Measurements from ENCODE around the gene SCCPDH. TPM values are rescaled to one million over a fixed set of nuclear protein-coding genes. Genes with fewer than 3 reads are reported as not detected.
A peak's percentile ranks its signal among the peaks of the same experiment; 100 is the strongest.

Gene SCCPDH
- total RNA-seq, 1 donor from 2014 or later = 50.6 TPM

DNA sequence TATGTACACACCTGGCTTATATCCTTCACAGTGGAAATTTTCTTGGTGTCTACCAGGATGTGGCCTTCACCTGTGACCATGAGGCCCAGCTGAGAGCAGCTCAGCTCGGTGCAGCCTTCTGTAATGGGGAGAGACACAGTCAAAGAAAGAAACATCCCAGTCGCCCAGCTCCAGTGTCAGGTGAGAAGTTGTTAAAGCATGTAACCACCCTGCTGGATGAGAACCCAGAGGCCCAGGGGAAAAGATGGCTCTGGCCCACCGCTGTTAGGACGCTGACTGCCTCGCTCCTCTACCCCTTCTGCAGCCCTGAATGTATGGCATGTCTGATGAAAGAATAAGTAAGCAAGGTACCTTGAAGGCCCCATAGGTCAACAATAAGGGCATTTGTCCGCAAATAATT lies 52.7 kb downstream of the SCCPDH start:
- peaks cover 0 to 7% (median 7%) of the 10 kb centered on the region in 3 donors for H3K4me1 ChIP-seq (ENCODE audit: control insufficient read depth in 3 of 3, insufficient read depth in 3 of 3, low read length in 3 of 3)
- H3K27me3 ChIP-seq (ENCODE audit: control insufficient read depth in 3 of 3, insufficient read depth in 3 of 3, low read length in 3 of 3) = no peaks in the 10 kb centered on the region
- H3K4me3 ChIP-seq (ENCODE audit: low read length in 3 of 3) = no peak overlapping the region
- no peaks in the 10 kb centered on the region for H3K9me3 ChIP-seq (ENCODE audit: control insufficient read depth in 3 of 3, low read length in 3 of 3)
- no peak overlapping the region for H3K27ac ChIP-seq (ENCODE audit: low read depth, low read length)
- peaks cover 22 to 46% (median 26%) of the 10 kb centered on the region in 3 donors for H3K36me3 ChIP-seq (ENCODE audit: control insufficient read depth in 3 of 3, insufficient read depth in 3 of 3, low read length in 3 of 3)
- H3K9ac ChIP-seq (ENCODE audit: low read depth in 1 of 3, low read length in 3 of 3) = no peak overlapping the region

DNA sequence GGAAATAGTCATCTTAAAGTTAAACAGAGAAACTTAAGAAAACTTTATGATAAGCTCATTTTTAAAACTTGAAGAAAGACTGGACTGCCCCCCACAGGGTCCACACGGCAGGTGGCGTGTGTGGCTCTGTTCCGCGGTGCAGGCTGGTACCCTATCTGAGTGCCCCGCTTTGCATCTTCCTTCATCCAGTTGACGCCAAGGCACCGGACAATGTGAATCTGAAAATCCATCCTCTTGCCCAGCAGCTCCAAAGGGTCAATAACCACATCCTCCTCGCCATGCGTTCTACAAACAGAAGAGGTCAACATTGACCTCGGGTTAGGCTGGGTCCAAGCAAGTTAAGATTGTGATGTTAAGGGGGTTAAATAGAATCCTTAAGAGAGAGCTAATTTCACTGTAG lies 54.5 kb downstream of the SCCPDH start:
- peaks cover 6 to 20% (median 16%) of the 10 kb centered on the region in 3 donors for H3K4me1 ChIP-seq (ENCODE audit: control insufficient read depth in 3 of 3, insufficient read depth in 3 of 3, low read length in 3 of 3)
- no peak overlapping the region for H3K4me3 ChIP-seq (ENCODE audit: low read length in 3 of 3)
- H3K36me3 ChIP-seq (ENCODE audit: control insufficient read depth in 3 of 3, insufficient read depth in 3 of 3, low read length in 3 of 3) = peaks cover 18 to 35% (median 20%) of the 10 kb centered on the region in 3 donors
- H3K9ac ChIP-seq (ENCODE audit: low read depth in 1 of 3, low read length in 3 of 3) = no peak overlapping the region
- H3K27ac ChIP-seq (ENCODE audit: low read depth, low read length) = no peak overlapping the region
- H3K9me3 ChIP-seq (ENCODE audit: control insufficient read depth in 3 of 3, low read length in 3 of 3) = no peaks in the 10 kb centered on the region
- H3K27me3 ChIP-seq (ENCODE audit: control insufficient read depth in 3 of 3, insufficient read depth in 3 of 3, low read length in 3 of 3) = no peaks in the 10 kb centered on the region

DNA sequence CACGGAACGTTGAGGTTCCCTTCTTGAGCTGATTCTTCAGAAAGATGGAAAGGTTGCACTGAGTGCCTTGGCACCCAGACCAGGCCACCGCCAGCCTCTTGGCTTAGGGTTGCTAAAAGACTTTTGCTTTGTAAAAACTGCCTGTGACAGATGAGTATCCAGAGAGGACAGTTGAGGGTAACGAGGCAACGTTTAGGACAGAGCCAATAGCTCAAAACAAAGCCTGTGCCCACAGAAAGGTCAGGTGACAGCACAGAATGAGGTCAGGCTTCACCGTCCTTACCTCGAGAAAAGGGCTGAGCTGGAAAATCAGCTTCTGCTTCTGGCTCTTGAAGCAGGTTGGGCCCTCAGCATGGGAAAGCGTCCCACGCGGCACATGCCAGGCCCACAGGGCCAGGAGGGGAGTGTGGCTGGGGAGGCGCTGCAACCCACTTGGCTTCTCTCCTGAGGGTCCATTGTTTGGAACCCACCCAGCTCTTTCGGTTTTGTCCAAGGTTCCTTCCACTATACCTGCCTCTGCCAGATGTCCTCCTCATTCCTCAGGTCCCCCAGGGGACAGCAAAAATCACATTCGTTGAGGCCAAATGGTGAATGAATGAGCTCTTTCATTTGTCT lies 55.5 kb downstream of the SCCPDH start:
- H3K4me3 ChIP-seq (ENCODE audit: low read length in 3 of 3) = no peak overlapping the region
- H3K36me3 ChIP-seq (ENCODE audit: control insufficient read depth in 3 of 3, insufficient read depth in 3 of 3, low read length in 3 of 3) = peaks cover 18 to 35% (median 20%) of the 10 kb centered on the region in 3 donors
- H3K4me1 ChIP-seq (ENCODE audit: control insufficient read depth in 3 of 3, insufficient read depth in 3 of 3, low read length in 3 of 3) = peaks cover 9 to 23% (median 20%) of the 10 kb centered on the region in 3 donors
- no peak overlapping the region for H3K27ac ChIP-seq (ENCODE audit: low read depth, low read length)
- peak overlapping the region in 1 of 3 donors; percentile 33 for H3K9ac ChIP-seq (ENCODE audit: low read depth in 1 of 3, low read length in 3 of 3)
- no peaks in the 10 kb centered on the region for H3K9me3 ChIP-seq (ENCODE audit: control insufficient read depth in 3 of 3, low read length in 3 of 3)
- H3K27me3 ChIP-seq (ENCODE audit: control insufficient read depth in 3 of 3, insufficient read depth in 3 of 3, low read length in 3 of 3) = no peaks in the 10 kb centered on the region

DNA sequence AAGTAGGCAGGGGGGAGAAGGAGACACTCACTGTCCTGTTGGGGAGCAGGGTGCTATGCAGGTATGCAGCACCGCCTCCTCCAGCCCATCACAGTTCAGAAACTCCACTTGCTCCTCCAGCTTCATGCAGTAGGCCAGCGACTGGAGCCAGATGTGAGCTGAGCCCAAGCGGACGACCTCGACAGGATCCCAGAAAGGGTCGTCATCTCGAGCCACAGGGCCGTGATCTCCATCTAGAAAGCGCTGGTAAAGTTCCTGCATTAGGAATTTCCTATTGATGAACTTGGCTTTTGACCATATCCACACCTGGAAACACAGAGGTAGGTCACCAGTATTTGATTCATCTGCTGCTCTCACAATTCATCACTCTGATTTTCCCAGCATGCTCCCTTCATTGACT lies 56.1 kb downstream of the SCCPDH start:
- Histone ChIP-seq H3K9me3 (ENCODE audit: control insufficient read depth in 3 of 3, low read length in 3 of 3) (no peaks in the 10 kb centered on the region), H3K27me3 (ENCODE audit: control insufficient read depth in 3 of 3, insufficient read depth in 3 of 3, low read length in 3 of 3) (no peaks in the 10 kb centered on the region), H3K4me3 (ENCODE audit: low read length in 3 of 3) (no peak overlapping the region), H3K9ac (ENCODE audit: low read depth in 1 of 3, low read length in 3 of 3) (no peak overlapping the region), H3K27ac (ENCODE audit: low read depth, low read length) (no peak overlapping the region), H3K4me1 (ENCODE audit: control insufficient read depth in 3 of 3, insufficient read depth in 3 of 3, low read length in 3 of 3) (peaks cover 14 to 26% (median 23%) of the 10 kb centered on the region in 3 donors), H3K36me3 (ENCODE audit: control insufficient read depth in 3 of 3, insufficient read depth in 3 of 3, low read length in 3 of 3) (peaks cover 18 to 35% (median 20%) of the 10 kb centered on the region in 3 donors)

DNA sequence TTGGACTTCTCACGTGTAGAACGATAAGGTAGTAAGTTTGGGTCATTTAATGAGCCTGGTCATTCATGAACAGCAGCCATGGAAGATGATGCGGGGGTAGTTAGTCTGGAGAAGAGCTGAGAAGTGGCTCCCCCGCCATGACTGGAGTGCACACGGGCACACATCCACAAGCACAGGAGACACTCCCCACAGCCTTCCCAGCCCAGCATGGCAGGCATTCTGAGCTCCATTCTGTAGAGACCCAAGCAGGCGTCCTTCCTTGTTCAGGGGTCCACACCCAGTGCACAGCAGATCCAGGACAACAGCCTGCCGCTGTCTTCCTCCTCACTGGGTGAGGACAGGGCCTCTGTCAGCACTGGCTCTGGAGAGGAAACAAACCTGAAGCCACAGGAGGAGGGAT lies 57.0 kb downstream of the SCCPDH start:
- H3K9me3 ChIP-seq (ENCODE audit: control insufficient read depth in 3 of 3, low read length in 3 of 3) = peaks cover 0 to 2% (median 0%) of the 10 kb centered on the region in 3 donors

DNA sequence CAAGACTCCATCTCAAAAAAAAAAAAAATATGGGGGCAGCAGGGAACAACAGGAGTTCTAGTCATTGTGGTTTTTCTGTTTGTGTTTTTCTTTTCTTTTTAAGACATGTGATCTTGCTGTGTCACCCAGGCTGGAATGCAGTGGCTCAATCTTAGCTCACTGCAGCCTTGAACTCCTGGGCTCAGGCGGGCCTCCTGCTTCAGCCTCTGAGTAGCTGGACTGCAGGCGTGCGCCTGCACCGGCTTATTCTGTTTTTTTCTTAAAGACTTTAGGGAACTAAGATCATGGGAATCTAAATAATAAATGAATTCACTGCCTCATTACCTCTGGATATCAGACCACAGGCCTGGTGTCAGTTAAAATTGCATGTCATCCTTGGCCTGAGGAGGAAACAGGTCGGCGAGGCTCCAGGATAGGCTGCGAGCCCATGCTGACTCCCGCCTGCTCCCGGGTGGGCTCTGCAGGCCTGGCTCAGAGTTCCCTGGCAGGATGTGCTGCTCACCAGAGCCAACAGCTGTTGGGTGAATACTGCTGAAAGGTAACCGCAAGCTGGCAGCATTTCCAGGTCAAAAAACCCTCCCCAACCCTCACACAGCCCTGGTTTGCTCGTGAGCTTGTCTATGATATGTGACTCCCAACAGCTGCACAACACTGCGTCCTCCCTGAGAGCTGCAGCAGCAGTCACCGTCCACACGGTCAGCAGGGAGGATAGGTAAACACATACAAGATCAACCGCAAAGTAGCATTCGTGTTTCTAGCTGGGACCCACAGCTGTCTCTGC lies 58.1 kb downstream of the SCCPDH start:
- H3K4me1 ChIP-seq (ENCODE audit: control insufficient read depth in 3 of 3, insufficient read depth in 3 of 3, low read length in 3 of 3) = peaks cover 14 to 28% (median 25%) of the 10 kb centered on the region in 3 donors
- peak overlapping the region; percentile 77 for H3K27ac ChIP-seq (ENCODE audit: low read depth, low read length)
- H3K4me3 ChIP-seq (ENCODE audit: low read length in 3 of 3) = peak overlapping the region in 2 of 3 donors; percentile 13 to 49
- H3K36me3 ChIP-seq (ENCODE audit: control insufficient read depth in 3 of 3, insufficient read depth in 3 of 3, low read length in 3 of 3) = peaks cover 3 to 18% (median 6%) of the 10 kb centered on the region in 3 donors
- peaks cover 0 to 3% (median 0%) of the 10 kb centered on the region in 3 donors for H3K27me3 ChIP-seq (ENCODE audit: control insufficient read depth in 3 of 3, insufficient read depth in 3 of 3, low read length in 3 of 3)
- H3K9ac ChIP-seq (ENCODE audit: low read depth in 1 of 3, low read length in 3 of 3) = peak overlapping the region in 2 of 3 donors; percentile 62 to 73
- H3K9me3 ChIP-seq (ENCODE audit: control insufficient read depth in 3 of 3, low read length in 3 of 3) = peaks cover 0 to 2% (median 0%) of the 10 kb centered on the region in 3 donors

More for the DNA sequence above, 57.0 kb downstream of the SCCPDH start:
- Histone ChIP-seq H3K4me1 (ENCODE audit: control insufficient read depth in 3 of 3, insufficient read depth in 3 of 3, low read length in 3 of 3) (peaks cover 14 to 28% (median 25%) of the 10 kb centered on the region in 3 donors), H3K36me3 (ENCODE audit: control insufficient read depth in 3 of 3, insufficient read depth in 3 of 3, low read length in 3 of 3) (peaks cover 12 to 28% (median 14%) of the 10 kb centered on the region in 3 donors), H3K4me3 (ENCODE audit: low read length in 3 of 3) (no peak overlapping the region), H3K27ac (ENCODE audit: low read depth, low read length) (peak overlapping the region; percentile 77), H3K9ac (ENCODE audit: low read depth in 1 of 3, low read length in 3 of 3) (no peak overlapping the region), H3K27me3 (ENCODE audit: control insufficient read depth in 3 of 3, insufficient read depth in 3 of 3, low read length in 3 of 3) (no peaks in the 10 kb centered on the region)

DNA sequence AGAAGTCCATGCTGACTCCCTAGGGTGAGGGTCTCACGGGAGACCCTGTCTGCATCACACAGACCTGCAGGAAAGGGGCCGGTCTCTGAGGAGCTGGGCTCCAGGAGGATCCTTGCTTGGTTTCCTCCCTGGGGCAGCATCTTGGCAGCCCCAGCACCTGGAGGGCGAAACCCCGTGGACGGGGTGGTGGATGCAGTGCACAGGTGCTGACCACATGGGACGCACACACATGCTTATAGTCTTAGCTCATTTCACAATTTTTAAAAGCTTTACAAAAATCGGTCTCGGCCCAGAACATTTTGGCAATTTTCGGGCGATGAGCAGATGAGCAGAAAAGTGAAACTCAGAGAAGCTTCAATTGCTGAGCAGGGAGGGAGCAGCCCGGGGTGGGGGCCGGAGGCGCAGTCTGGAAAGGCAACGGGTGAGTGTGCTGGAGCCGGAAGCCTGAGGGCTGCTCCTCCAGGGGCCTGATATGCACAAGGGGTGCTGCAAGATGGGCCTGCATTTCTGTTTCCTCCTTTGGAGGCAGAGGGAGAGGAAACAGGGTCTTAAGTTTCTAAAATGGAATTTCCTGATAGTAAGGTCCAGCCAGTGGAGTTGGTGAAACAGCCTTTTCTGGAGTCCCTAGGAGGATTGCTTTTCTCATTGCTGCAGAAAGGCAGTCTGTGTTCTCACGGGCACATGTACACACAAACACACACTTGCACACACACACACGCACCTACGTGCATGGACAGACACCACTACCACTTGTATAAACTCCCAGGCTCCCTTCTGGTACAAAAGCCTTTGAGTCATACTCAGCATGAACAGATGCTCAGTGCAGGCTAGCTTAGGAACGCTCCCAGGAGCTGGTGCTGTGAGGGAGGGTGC lies 60.6 kb downstream of the SCCPDH start:
- Histone ChIP-seq H3K36me3 (ENCODE audit: control insufficient read depth in 3 of 3, insufficient read depth in 3 of 3, low read length in 3 of 3) (peaks cover 3 to 9% (median 4%) of the 10 kb centered on the region in 3 donors), H3K4me3 (ENCODE audit: low read length in 3 of 3) (peak overlapping the region in 2 of 3 donors; percentile 47 to 51), H3K9ac (ENCODE audit: low read depth in 1 of 3, low read length in 3 of 3) (peak overlapping the region in 2 of 3 donors; percentile 33 to 45), H3K4me1 (ENCODE audit: control insufficient read depth in 3 of 3, insufficient read depth in 3 of 3, low read length in 3 of 3) (peaks cover 17 to 22% (median 21%) of the 10 kb centered on the region in 3 donors), H3K27me3 (ENCODE audit: control insufficient read depth in 3 of 3, insufficient read depth in 3 of 3, low read length in 3 of 3) (peaks cover 10 to 22% (median 17%) of the 10 kb centered on the region in 3 donors), H3K9me3 (ENCODE audit: control insufficient read depth in 3 of 3, low read length in 3 of 3) (peaks cover 0 to 2% (median 0%) of the 10 kb centered on the region in 3 donors), H3K27ac (ENCODE audit: low read depth, low read length) (no peak overlapping the region)

DNA sequence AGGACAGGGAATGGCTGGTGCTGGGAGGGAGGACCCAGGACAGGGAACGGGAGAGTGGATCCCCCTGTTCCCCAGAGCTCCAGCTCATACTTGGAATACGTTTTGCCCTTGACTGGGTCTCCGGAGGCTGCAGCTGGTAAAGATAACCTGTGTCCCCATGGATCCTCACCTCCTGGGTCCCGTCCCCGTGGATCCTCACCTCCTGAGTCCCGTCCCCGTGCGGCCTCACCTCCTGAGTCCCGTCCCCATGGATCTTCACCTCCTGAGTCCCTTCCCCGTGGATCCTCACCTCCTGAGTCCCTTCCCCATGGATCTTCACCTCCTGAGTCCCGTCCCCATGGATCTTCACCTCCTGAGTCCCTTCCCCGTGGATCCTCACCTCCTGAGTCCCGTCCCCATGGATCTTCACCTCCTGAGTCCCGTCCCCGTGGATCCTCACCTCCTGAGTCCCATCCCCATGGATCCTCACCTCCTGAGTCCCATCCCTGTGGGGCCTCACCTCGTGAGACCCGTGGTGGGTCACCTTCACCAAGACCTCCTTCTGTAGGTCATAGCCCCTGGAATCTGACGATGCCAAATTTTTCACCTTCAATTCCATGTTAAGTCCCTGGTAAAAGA lies 61.4 kb downstream of the SCCPDH start:
- Histone ChIP-seq H3K27ac (ENCODE audit: low read depth, low read length) (no peak overlapping the region), H3K36me3 (ENCODE audit: control insufficient read depth in 3 of 3, insufficient read depth in 3 of 3, low read length in 3 of 3) (peaks cover 0 to 2% (median 0%) of the 10 kb centered on the region in 3 donors), H3K9ac (ENCODE audit: low read depth in 1 of 3, low read length in 3 of 3) (no peak overlapping the region), H3K4me3 (ENCODE audit: low read length in 3 of 3) (no peak overlapping the region), H3K27me3 (ENCODE audit: control insufficient read depth in 3 of 3, insufficient read depth in 3 of 3, low read length in 3 of 3) (peaks cover 15 to 28% (median 24%) of the 10 kb centered on the region in 3 donors), H3K4me1 (ENCODE audit: control insufficient read depth in 3 of 3, insufficient read depth in 3 of 3, low read length in 3 of 3) (peaks cover 17 to 22% (median 20%) of the 10 kb centered on the region in 3 donors), H3K9me3 (ENCODE audit: control insufficient read depth in 3 of 3, low read length in 3 of 3) (peaks cover 0 to 2% (median 0%) of the 10 kb centered on the region in 3 donors)

DNA sequence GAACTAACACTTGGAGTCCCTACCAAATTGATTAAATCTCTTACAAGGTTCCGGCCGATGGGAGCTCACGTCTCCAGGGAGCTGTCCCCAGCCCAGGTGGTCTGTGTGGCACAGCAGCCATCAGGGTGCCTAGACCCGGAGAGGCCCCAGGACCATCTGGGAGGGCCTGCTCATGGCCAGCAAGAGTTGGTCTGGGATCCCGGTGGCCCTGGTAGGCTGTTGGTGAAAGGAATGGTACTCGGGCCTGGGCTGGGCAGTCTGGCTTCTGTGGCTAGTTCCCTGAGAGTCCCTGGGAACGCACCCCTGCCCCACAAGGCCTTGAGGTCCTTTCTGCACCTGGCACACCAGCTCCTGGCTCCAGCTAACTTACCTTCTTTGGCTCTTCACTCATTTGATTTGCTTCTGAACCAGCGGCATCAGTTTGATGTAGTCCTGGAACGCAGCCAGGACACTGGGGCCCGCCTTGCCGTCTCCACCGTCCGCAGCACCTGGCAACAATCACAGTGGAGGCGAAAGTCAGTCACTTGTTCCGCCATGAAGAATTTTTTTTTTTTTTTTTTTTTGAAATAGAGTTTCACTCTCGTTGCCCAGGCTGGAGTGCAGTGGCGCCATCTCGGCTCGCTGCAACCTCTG lies 62.5 kb downstream of the SCCPDH start:
- H3K9ac ChIP-seq (ENCODE audit: low read depth in 1 of 3, low read length in 3 of 3) = no peak overlapping the region
- H3K27me3 ChIP-seq (ENCODE audit: control insufficient read depth in 3 of 3, insufficient read depth in 3 of 3, low read length in 3 of 3) = peaks cover 15 to 32% (median 24%) of the 10 kb centered on the region in 3 donors
- H3K27ac ChIP-seq (ENCODE audit: low read depth, low read length) = no peak overlapping the region
- H3K9me3 ChIP-seq (ENCODE audit: control insufficient read depth in 3 of 3, low read length in 3 of 3) = peaks cover 0 to 2% (median 0%) of the 10 kb centered on the region in 3 donors
- peaks cover 17 to 22% (median 20%) of the 10 kb centered on the region in 3 donors for H3K4me1 ChIP-seq (ENCODE audit: control insufficient read depth in 3 of 3, insufficient read depth in 3 of 3, low read length in 3 of 3)
- no peaks in the 10 kb centered on the region for H3K36me3 ChIP-seq (ENCODE audit: control insufficient read depth in 3 of 3, insufficient read depth in 3 of 3, low read length in 3 of 3)
- H3K4me3 ChIP-seq (ENCODE audit: low read length in 3 of 3) = no peak overlapping the region
